HG03139 (cell line): ENCODE data around the gene EXOSC2.

Experiments used
- ATAC-seq: cut with Tn5 transposase; IDR thresholded peaks from one replicate; pipeline ENCODE4 v1.9.1; 2021; ENCODE audit not compliant: unreplicated experiment

EXOSC2 gene, protein sequence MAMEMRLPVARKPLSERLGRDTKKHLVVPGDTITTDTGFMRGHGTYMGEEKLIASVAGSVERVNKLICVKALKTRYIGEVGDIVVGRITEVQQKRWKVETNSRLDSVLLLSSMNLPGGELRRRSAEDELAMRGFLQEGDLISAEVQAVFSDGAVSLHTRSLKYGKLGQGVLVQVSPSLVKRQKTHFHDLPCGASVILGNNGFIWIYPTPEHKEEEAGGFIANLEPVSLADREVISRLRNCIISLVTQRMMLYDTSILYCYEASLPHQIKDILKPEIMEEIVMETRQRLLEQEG

DNA sequence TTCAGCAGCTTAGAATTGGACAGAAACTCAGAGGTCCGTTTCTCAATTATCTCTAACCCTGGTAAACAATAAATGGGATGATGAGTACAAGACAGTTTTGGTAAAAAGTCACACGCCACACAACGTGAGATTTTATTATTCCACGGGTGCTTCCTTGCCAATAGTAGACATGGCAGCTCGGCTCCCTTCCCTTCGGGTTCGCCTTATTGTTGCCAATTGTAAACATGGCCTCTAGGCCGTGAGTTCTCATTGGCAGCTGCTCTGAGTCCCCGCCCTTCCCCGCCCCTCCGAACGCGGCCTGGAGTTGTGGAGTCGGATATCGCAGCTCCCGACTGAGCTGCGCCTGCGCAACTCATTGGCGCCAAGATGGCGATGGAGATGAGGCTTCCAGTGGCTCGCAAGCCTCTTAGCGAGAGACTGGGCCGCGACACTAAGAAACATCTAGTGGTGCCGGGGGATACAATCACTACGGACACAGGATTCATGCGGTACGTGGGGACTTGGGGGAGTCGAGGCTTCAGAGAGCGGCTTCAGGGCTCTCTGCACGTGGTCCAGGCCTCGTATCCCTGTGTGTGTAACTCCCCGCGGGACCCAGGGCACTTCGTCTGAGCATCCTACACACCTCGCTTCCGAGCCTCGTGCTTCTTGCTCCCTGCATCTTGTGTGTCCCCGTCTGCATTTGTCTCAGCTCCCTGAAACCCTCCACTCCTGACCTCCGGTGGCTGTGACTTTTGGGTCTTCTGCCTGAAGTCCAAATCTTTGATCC lies at the start of gene EXOSC2:
Gene EXOSC2, plus strand, starts transcription at position 355 of the 766 bp plus-strand sequence. Its CDS starts 12 bp downstream, at position 367.
- peak; percentile 83 for ATAC-seq

DNA sequence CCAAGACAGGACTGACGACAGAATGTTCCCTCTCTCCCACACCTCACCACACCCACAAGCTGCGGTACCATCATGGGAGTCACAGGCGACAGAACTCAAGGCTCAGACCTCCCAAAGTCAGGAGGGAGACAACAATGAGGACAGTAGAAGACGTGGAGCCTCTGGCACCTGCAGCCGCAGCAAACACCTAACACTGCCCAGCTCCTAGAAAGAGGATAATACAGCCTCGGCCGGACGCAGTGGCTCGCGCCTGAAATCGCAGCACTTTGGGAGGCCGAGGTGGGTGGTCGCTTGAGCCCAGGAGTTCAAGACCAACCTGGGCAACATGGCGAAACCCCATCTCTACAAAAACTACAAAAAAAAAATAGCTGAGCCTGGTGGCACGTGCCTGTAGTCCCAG lies 42.4 kb upstream of the EXOSC2 start:
- no peak for ATAC-seq

DNA sequence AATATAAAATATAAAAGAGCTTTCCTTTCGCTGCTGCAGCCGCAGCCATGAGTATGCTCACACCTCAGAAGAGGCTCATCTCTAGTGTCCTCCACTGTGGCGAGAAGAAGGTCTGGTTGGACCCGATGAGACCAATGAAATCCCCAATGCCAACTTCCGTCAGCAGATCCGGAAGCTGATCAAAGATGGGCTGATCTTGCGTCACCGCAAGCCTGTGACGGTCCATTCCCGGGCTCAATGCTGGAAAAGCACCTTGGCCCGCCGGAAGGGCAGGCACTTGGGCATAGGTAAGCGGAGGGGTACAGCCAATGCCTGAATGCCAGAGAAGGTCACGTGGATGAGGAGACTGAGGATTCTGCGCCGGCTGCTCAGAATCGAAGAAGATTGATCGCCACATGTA lies 41.8 kb upstream of the EXOSC2 start:
- no peak for ATAC-seq

DNA sequence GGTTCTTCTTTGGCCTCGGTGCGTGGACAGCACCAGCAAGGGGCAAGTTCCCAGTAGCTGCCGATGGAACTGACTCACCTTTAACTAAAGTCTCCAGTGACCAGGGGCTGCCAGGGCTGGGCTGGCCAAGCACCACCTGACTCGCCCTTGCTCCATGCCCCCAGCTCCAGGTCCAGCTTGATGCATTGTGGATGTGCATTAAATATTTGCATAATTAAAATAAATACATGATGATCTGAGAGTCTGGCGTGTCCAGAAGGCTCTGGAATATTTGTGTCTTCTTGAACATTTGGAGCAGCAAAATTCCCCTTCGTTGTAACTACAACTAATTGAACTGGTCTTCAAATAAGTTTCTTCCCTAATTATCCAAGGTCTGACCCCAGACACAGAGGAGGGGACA lies 38.7 kb upstream of the EXOSC2 start:
- ATAC-seq, result no peak

DNA sequence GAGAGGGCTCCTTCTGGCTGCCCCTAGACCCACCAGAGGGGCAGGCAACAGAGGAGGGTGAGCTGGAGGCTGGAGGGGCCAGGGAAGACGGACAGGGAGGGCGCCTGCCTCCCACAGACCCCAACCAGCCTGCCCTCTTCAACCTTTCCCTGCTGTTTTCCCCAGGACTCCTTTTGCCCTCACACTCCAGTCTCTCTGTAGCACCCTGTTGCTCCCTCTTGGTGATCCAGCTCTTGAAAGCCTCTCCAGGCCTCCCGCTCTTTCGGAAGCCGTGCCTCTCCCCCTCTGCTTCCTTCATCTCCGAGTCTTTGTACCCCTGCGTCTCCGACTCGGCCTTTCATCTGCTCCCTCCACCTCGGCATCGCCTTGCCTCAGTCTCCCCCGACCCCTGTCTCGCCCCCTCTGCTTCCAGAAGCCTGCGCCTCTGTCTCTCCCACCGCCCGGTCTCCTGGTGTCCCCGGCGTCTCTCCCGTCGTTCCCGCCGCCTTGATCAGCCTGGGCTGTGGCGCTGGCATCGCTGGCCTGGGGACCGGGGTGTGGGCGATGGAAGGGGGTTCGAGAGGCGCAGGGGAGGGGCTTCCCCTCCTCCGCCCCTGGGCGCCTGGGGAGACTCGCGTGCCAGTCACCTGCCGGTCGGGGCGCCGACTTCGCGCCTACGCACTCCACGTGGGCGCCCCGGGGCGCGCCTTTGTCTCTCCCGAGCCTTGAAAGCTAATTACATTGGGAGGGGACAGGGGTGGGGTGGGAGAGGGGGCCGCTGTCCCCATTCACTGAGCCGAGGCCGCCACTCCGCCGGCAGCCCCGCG lies 34.5 kb upstream of the EXOSC2 start:
- no peak for ATAC-seq

DNA sequence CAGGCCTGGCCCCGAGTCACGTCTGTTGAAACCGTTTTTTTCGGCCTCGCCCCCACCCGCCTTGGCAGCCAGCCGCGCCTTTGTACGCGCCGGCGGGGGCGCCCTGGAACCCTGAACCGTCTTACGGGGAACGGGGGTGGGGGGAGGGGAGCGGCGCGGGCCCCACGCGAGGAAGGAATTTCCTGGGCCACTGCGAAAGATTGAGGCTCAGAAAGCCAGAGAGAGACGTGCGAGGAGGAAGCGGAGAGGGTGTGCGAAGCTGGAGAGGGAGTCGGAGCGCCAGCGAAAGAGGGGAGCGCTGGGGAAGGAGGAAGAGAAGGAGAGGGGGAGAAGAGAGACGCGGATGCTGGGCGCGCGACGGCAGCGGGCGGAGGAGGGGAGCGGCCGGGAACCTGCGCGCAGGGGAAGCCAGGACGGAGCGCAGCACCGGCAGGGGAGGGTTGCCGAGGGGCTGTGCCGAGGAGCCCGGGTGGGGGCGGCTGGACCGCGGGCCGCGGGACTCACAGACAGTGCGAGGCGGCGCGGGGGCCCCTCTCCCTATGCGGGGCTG lies 33.8 kb upstream of the EXOSC2 start:
- no peak for ATAC-seq

DNA sequence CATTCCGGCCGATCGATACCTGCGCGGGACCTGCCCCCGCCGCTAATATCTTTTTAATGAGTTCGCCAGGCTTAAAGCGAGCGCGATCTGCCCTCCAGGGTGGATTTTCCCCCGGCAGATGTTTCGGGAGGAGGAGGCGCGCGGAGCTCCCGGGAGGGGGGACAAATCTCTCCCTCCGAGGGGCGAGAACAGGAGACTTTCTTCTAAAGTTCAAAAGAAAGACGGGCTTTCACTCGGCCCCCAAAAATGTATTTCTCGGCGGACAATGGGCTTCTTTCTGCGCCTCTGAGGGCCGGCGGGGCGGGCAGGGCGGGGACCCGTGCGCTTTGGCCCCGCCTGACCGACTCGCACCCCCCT lies 33.3 kb upstream of the EXOSC2 start:
- no peak for ATAC-seq

DNA sequence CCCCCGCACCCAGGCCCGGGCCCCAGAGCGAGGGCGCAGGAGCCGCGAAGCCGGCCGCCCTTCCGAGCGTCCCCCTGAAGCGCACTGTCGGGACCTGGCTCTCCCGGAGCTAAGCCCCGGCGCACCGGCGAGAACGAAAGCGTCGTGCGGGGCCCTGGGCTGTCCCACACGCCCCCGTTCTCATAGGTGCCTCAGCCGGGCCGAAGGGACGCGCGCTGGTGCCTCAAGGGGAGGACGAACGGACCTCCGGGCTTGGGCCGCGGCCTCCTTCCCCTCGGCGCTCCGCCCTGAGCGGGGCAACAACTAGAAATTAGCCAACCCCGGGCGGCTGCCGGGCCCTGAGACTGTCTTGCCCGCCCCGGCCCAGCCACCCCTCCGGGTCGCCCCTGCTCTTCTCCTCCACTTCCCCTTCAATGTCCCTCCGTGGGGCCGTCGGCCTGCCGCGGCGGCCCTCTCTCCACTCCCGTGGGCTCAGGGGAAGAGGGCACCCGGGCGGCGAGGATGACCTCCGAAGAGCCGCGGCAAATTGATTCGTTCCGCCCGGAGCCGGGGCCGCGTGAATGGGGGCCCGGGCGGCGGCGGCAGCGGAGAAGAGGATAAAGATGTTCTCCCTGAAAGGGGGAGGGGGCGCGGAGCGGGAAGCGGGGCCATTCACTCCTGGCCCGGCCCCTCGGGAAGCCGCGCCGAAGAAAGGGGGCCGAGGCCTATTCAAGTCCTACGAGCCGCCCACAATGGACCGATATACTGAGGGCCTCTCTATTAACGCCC lies 32.7 kb upstream of the EXOSC2 start:
- no peak for ATAC-seq

DNA sequence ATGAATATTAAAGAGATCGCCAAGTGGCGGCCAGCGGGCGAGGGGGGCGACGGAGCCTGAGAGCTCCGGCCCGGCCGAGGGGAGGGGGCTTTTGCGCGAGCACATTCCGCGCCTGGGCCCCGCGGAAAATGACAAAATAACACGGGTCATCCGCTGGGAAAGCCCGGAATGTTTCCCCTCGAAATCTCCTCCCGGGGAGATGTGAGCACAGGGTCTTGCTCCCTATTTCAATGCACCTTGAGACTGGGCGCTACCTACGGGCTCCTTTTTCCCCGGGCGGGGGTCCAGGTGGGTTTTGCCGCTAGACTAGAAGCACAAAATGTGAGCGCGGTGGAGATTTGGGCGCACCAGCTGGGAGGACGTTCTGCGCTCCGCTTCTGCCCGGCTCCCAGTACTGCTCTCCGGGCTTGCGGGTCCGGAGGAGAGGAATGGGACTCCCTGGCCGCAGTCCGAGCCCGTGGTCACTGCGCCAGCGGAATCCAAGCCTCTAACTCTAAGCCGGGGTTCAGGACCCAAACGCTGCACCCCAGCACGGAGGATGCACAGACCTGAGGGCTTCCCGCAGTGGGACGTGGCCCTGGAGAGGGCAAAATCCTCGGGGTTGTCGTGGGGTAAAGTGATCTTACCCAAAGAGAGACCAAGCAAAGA lies 32.0 kb upstream of the EXOSC2 start:
- ATAC-seq, result no peak

DNA sequence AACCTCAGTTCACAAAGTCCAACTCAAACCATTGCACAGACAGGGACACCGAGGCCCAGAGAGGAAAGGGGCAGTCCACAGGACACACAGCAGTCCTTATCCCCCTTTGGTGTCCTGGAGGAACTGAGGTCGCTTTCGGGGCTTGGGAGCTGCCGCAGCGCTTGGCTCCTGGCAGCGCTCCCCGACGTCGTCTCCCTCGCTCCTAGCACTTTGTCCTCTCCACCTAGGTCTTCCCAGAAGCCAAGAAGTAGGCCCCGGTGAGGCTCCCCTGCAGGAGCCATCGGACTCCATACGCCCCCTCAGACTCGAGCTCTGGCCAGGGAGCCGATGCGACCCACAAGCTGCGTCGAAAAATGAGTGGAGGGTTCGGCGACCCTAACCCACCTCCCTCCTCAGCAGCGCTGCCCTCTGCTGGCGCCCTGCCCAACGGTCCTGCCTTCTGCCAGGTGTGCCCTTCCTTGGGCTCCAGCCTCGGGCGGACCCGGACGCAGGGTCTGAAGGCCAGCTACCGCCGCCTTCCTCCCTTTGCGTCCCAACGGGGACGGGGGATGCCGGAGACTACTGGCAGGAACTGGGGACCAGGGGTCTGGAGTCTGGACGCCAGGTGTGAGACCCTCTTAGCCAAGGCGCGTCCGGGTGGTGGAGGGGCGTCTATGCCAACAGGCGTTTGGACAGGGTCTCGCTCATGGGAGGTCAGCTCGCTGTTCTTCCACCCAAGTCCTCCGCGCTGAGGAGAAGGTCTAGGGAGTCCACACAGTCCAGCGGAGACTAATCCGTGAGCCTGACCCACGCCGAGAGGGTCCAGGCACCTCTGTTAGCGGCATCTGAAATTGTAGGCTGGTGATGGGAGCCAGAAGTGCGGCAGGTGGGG lies 31.2 kb upstream of the EXOSC2 start:
- ATAC-seq, result no peak

DNA sequence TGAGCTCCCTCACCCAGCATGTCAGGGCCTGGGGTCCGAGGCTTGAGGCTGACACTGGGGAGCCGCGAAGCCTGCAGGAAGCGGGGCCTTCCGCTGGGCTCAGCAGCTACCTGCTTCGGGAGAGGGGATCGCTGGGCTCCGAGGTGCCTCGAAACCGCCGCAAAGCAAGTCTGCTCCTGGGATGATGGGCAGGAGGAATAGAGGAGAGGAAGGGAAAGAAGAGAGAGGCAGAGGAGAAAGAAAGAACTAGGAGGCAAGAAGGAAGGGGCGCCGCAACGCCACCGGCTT lies 30.7 kb upstream of the EXOSC2 start:
- no peak for ATAC-seq

DNA sequence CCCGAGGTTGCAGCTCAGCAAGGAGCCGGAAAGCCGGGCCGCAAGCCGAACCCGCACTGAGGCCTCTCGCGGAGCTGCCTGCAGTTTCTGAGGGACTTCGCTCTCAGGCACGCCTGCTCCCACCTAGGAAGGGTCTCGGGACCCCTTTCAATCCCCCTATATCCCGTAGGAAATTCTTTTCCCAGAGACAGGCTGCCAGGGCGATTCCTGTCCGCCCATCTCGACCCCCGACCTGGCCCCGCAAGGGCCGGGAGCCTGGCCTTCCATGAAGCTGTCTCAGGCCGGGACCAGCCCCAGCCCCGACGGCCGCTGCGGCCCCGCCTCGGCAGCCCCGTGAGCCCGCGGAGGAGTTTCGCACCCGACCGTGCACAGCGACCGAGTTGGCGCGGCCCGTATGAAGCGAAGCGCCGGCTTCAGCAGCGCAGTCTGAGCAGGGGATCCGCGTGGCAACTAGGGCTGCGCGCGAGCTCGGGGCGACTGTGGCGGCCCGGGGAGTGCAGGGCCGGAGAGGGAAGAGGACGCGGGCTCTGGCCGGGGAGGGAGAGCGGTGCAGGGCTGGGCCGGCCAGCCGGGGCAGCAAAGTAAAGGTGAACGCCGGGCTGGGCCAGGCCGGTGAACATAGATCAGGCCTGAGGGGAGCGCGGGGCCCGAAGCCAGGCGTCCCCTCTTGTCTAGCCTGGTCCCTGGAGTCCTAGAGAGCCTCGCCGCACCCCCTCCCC lies 30.2 kb upstream of the EXOSC2 start:
- ATAC-seq, result no peak

DNA sequence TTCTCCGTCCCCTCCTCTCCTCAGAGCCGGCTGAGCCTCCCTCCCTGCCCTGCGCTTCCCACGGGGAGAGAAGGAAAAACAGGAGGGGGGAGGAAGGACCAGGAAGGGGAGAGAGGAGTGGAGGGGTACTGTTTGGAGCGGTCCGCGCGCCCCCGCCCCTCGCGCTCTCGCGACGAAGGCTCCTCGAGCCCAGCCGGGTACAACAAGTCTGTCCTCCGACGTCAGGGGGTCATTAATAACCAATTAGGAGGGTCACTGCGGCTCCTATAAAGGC lies 29.7 kb upstream of the EXOSC2 start:
- no peak for ATAC-seq

DNA sequence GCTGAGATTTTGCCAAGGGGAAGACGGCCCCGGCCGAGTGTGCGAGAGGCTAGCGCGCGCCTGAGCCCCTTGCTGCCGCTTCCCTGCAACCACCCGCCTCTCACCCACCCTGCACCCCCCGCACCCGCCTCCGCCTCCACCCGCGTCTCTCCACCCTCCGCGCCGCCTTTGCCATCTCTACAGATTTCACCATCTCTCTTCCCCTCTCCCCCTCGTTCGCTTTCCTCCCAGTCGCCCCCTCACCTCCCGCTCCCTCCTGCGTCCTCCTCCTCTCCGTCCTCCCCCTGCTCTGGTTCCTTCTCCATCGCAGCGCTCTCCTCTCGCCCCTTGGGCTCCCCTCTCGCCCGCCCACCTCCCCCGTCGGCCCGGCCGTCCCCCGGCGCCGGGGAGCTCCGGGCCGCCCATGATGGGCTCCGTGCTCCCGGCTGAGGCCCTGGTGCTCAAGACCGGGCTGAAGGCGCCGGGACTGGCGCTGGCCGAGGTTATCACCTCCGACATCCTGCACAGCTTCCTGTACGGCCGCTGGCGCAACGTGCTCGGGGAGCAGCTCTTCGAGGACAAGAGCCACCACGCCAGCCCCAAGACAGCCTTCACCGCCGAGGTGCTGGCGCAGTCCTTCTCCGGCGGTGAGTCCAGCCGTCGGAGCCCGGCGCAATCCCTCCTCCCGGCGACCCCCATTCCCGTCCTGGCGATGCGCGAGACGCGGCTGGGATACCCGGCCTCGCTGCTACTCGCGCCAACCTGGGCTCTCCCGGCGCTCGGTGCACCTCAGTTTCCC lies 29.1 kb upstream of the EXOSC2 start, which contains the start of gene PRDM12:
Gene PRDM12, plus strand, starts transcription at position 344 of the 778 bp plus-strand sequence. Its CDS starts 60 bp downstream, at position 404.
- ATAC-seq, result no peak

DNA sequence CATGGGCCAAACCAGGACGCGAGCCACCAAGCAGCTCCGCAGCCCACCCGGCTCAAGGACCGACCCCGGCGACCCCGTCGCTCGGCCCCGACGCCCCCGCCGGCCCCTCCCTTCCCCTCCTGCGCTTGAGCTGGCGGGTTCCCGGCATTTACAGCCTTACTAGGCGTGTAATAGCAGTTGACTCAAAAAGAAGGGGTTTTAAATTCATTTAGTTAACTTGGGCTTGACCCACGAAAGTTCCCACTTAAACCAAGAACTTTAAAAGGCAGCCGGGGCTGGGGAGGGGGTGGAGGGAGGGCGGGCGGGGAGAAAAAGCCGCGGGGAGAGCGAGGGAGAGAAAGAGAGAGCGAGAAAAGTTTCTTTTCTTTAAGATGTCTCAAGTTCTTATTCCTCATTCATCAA lies 28.6 kb upstream of the EXOSC2 start:
- no peak for ATAC-seq

DNA sequence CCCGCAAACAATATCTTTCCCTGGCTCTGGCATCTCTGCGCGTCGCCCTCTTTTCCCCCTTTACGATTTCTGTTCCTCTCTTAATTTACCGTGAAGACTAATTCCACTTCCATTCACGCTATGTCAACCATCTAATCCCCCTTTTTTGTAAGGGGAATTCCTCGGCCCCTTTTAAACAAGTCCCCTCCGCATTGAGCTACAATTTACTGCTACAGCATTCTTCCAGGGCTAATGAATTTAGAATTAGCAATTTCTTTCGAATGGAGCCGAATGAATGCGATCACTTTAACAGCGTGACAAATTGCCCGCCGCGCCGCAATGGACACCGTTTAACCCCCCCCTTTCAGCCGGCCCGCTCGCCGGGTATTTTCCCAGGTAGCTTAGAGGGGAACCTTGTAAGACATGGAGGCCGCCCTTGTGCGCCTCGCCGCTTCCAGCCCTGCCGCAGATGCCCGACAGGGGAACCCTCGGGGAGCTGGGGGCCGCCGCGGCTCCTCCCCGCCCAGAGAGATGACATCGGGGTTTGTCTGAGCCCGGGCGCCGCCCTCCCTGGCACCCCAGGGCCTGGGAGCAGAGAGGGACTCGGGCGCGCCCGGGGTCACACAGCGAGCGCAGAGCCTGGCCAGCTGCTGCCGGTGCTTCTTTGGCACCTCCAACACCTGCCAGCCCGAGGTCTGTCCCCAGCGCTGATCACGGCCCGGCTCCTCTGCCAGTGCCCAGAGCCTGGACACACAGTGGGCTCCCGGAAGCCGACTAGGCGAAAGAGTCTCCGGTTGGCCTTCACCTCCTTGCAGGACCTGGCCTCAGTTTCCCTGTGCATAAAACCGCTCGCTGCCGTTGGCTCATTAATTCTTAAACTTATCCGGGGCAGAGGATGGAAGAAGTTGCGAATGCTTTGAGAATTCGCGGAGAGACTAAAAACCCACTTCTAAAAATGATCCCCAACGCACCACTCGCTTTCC lies 27.9 kb upstream of the EXOSC2 start:
- no peak for ATAC-seq
